NAMALWA (cell line): Measurements from ENCODE around the gene MUTYH.

Source experiments
- DNase-seq: peaks from one replicate; pipeline ENCODE4 v3.0.0-alpha.2; 2015; ENCODE audit warnings: low spot score

MUTYH gene

GRCh38 chr1:45348966-45349677, 8.9 kb upstream of the MUTYH start:
- DNase-seq: no peak

GRCh38 chr1:45348609-45348965, 8.3 kb upstream of the MUTYH start:
- DNase-seq: no peak

GRCh38 chr1:45348020-45348419, 7.8 kb upstream of the MUTYH start:
- DNase-seq: no peak

- no peak for DNase-seq
Measured at GRCh38 chr1:45346473-45346872, 6.2 kb upstream of the MUTYH start.

GRCh38 chr1:45345014-45345413, 4.8 kb upstream of the MUTYH start:
- no peak for DNase-seq

GRCh38 chr1:45344499-45344898, 4.3 kb upstream of the MUTYH start:
- DNase-seq: no peak

- DNase-seq: peak; percentile 62
Measured at GRCh38 chr1:45340816-45341466, 701 bp upstream of the MUTYH start.

- DNase-seq: no peak
Measured at GRCh38 chr1:45337630-45338325, 2.5 kb downstream of the MUTYH start.

GRCh38 chr1:45335855-45336324, 4.3 kb downstream of the MUTYH start:
- DNase-seq: no peak

- DNase-seq: no peak
Measured at GRCh38 chr1:45334308-45335245, 5.7 kb downstream of the MUTYH start.

GRCh38 chr1:45332346-45332720, 7.9 kb downstream of the MUTYH start:
- DNase-seq: no peak

- DNase-seq: no peak
Measured at GRCh38 chr1:45331436-45332345, 8.5 kb downstream of the MUTYH start.

GRCh38 chr1:45329445-45329844, 10.8 kb downstream of the MUTYH start:
- no peak for DNase-seq

GRCh38 chr1:45328680-45329079, 11.6 kb downstream of the MUTYH start:
- DNase-seq: no peak

- DNase-seq: peak; percentile 67
Measured at GRCh38 chr1:45327644-45328515, 12.4 kb downstream of the MUTYH start.

GRCh38 chr1:45326627-45327623, 13.3 kb downstream of the MUTYH start, which contains the start of gene HPDL:
TSS of gene HPDL (plus strand) at chr1:45326895. CDS start at chr1:45327149, 254 bp downstream.
- peak; percentile 88 for DNase-seq

GRCh38 chr1:45325851-45326506, 14.3 kb downstream of the MUTYH start:
- DNase-seq: no peak

GRCh38 chr1:45322486-45323040, 17.7 kb downstream of the MUTYH start:
- no peak for DNase-seq
